DND-41 (cell line): ENCODE results near the gene TSPOAP1.
A peak's percentile ranks its signal among the peaks of the same experiment; 100 is the strongest.

Experiments used
- EZH2 ChIP-seq: IDR thresholded peaks from 3 replicates; pipeline ENCODE4 v1.6.1; 2012; ENCODE audit warnings: borderline replicate concordance, low read depth, mild to moderate bottlenecking, moderate library complexity, low read length, inconsistent platforms; ENCODE audit not compliant: severe bottlenecking
- TF ChIP-seq, protein P1 (sequence below): IDR thresholded peaks from 2 replicates; pipeline ENCODE4 v1.5.1; 2012; ENCODE audit warnings: borderline replicate concordance, low read length, moderate library complexity, mild to moderate bottlenecking; ENCODE audit not compliant: poor library complexity, severe bottlenecking; ENCODE audit errors: extremely low read depth

- TF ChIP-seq, protein P1, sequence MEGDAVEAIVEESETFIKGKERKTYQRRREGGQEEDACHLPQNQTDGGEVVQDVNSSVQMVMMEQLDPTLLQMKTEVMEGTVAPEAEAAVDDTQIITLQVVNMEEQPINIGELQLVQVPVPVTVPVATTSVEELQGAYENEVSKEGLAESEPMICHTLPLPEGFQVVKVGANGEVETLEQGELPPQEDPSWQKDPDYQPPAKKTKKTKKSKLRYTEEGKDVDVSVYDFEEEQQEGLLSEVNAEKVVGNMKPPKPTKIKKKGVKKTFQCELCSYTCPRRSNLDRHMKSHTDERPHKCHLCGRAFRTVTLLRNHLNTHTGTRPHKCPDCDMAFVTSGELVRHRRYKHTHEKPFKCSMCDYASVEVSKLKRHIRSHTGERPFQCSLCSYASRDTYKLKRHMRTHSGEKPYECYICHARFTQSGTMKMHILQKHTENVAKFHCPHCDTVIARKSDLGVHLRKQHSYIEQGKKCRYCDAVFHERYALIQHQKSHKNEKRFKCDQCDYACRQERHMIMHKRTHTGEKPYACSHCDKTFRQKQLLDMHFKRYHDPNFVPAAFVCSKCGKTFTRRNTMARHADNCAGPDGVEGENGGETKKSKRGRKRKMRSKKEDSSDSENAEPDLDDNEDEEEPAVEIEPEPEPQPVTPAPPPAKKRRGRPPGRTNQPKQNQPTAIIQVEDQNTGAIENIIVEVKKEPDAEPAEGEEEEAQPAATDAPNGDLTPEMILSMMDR = peak; percentile 63
- TF ChIP-seq EZH2 = no peak
Measured at GRCh38 chr17:58317421-58318064, 11.1 kb downstream of the TSPOAP1 start.
